SK-N-MC (cell line): ENCODE results near the gene SNX32.
A peak's percentile ranks its signal among the peaks of the same experiment; 100 is the strongest.

ENCODE experiments used
- DNase-seq: peaks from one replicate; pipeline ENCODE4 v3.0.0-alpha.2; 2011; ENCODE audit warnings: low read depth, low spot score
- H3K27ac ChIP-seq: fragments of 200-600 bp; sonication (generic); 2 replicates; pipeline ENCODE4 v1.5.1; 2016; ENCODE audit warnings: mixed run types
- H3K36me3 ChIP-seq: fragments of 200-600 bp; sonication (generic); 2 replicates; pipeline ENCODE4 v1.6.1; 2017; ENCODE audit warnings: antibody characterized with exemption, low read length, mixed read lengths; ENCODE audit not compliant: insufficient read depth
- H3K4me3 ChIP-seq: fragments of 200-600 bp; sonication (generic); 2 replicates; pipeline ENCODE4 v1.5.1; 2016
- H3K9ac ChIP-seq: fragments of 200-600 bp; sonication (generic); 2 replicates; pipeline ENCODE4 v1.8.0; 2017; ENCODE audit warnings: mixed run types, mixed read lengths; ENCODE audit not compliant: insufficient read length
- H3K9me3 ChIP-seq: fragments of 200-600 bp; sonication (generic); 2 replicates; pipeline ENCODE4 v1.6.1; 2017; ENCODE audit warnings: low read depth, mild to moderate bottlenecking, antibody characterized with exemption, low read length, moderate library complexity, mixed read lengths
- EZH2 ChIP-seq: fragments of 200-600 bp; sonication (generic); IDR thresholded peaks from one replicate; pipeline ENCODE4 v1.6.1; 2017; ENCODE audit warnings: antibody characterized with exemption
- FOXP2 ChIP-seq: optimal IDR thresholded peaks from 2 replicates; pipeline ENCODE3; 2011; ENCODE audit warnings: mild to moderate bottlenecking, moderate library complexity; ENCODE audit not compliant: insufficient read depth; ENCODE audit errors: extremely low read length, control extremely low read depth
- POLR2AphosphoS5 ChIP-seq: IDR thresholded peaks from 2 replicates; pipeline ENCODE4 v1.6.1; 2012; ENCODE audit warnings: mild to moderate bottlenecking, low read depth, low read length, borderline replicate concordance

SNX32 gene

DNA sequence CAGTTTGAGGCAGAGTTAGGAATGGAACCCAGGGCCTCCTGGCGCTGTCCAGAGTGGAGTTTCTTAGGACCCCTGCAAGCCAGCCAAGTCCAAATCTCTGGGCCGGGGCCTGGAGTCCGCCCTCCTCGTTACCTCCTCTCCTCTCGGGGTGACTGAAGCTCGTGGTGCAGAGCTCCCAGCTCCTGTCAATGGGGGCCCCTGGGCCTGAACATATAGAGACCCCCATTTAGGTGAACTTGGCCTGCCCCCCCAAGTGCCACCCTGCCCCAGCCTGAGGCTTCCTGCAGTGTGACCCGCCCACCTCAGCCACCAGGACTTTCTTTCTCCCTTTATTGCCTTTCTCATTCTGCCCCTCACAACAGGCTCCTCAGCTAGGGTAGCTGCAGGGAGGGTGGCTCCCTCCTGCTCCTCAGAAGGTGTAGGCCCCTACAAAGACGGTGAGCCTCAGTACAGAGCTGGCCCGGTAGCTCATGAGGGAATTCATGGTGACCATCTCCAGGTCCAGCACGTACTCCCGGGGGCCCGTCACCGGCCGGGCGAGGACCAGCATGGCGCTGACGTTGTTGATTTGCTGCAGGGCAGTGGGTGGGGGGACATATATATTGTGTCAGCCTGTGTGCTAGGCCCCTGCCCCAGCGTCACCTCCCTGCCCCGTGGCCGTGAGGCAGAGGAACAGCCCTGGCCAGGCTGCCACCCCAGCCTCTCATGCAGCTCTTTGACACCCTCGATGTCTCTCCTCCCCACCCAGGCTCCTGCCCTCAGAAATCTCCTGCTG lies 32.9 kb downstream of the SNX32 start:
- Histone ChIP-seq H3K9me3 (no peaks in the 10 kb centered on the region), H3K9ac (no peak overlapping the region), H3K36me3 (peaks cover 43% of the 10 kb centered on the region; the same call in 1 of the 2 replicates), H3K4me3 (no peak overlapping the region), H3K27ac (no peak overlapping the region)
- DNase-seq: no peak
- TF ChIP-seq POLR2AphosphoS5: no peak
- TF ChIP-seq EZH2: no peak
- no peak for TF ChIP-seq FOXP2

DNA sequence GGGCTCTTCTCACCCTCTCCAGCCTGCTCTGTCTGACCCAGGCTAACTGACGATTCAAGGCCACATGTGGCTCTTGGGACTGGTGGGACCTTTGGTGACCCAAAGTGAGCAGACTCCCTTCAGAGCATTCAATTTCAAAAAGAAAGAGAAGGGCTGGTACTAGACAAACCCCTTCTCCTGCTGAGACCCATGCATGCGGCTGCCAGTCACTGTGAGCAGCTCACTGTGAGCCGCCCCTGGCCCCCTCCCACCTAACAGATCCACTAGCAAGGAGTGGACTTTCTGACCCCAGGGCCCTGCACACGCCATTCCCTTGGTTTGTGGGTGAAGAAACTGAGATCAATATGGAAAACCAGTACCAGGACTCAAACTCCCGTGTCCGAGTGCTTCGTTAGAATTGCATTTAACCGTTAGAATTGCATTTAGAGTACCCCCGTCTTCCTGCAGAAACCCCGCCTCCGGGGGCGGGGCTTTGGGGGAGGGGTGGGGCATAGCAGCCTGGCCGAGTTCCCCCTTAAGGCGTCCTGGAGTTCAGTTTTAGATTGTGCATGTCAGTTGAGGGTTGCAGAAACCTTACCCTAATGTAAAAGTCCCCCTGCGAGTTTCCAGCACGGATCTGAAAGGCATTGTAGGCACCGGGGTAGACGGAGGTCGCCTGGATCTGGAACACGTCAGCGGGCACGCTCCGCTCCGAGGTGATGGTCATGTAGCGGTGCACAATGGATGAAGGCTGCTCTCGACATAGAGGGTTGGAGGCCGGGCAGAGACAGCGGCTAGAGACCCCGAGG lies 33.7 kb downstream of the SNX32 start:
- Histone ChIP-seq H3K4me3 (no peak overlapping the region; the same call in 1 of the 2 replicates), H3K27ac (peak overlapping the region; percentile 33; the same call in 1 of the 2 replicates), H3K9ac (no peak overlapping the region), H3K9me3 (no peaks in the 10 kb centered on the region), H3K36me3 (peaks cover 36% of the 10 kb centered on the region; the same call in 1 of the 2 replicates)
- TF ChIP-seq EZH2: no peak
- no peak for TF ChIP-seq POLR2AphosphoS5
- TF ChIP-seq FOXP2: no peak
- no peak for DNase-seq

DNA sequence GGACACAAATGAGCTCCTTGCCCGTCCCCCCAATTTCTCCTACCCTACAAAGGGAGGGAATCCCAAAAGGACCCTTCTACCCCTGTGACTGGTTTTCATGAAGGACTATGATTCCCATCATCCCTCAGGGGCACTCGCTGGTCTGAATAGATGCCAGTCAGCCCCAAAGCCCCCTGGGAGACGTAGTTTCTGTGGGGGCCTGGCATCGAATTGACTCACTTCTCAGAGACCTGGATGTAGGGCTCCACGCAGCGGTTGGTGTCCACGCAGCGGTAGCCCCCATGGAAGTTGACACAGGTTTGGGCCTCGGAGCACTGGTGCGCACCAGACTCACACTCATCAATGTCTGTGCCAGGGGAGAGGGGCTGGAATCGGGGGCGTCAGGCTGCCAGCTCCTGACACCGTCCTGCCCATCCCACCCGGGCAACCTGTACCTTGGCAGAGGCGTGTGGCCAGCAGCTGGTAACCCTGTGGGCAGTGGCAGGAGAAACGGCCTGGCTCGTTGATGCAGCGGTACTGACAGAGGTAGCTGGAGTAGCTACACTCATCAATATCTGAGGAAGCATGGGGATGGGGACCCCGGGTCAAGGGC lies 34.4 kb downstream of the SNX32 start:
- H3K4me3 ChIP-seq: no peak overlapping the region
- DNase-seq: no peak
- H3K9ac ChIP-seq: no peak overlapping the region
- H3K27ac ChIP-seq: no peak overlapping the region
- H3K36me3 ChIP-seq: peaks cover 29% of the 10 kb centered on the region; the same call in 1 of the 2 replicates
- no peaks in the 10 kb centered on the region for H3K9me3 ChIP-seq
- TF ChIP-seq POLR2AphosphoS5 (no peak; the same call in 1 of the 2 replicates), EZH2 (no peak), FOXP2 (no peak)

DNA sequence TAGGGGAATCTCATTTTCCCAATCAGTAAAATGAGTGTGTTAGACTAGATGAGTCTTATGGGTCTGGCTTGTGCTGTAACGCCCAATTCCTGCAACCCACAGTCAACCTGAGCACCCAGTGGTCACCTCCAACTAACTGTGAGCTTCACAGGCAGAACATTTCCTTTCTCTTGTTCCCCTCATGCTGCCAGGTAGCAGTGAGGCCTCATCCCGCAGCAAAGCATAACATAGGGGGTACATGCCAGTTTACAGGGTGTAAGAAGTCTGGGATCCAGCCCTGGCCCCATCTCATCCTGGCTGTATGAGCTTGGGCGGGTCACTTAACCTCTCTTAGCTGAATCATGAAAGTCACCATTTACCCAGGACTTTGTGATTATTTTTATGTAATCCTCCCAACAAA lies 35.1 kb downstream of the SNX32 start:
- Histone ChIP-seq H3K9me3 (no peaks in the 10 kb centered on the region), H3K36me3 (peaks cover 21% of the 10 kb centered on the region; the same call in 1 of the 2 replicates), H3K9ac (no peak overlapping the region), H3K27ac (no peak overlapping the region), H3K4me3 (no peak overlapping the region)
- DNase-seq: no peak
- TF ChIP-seq EZH2 (no peak), POLR2AphosphoS5 (peak; percentile 27; the same call in 1 of the 2 replicates), FOXP2 (no peak)

DNA sequence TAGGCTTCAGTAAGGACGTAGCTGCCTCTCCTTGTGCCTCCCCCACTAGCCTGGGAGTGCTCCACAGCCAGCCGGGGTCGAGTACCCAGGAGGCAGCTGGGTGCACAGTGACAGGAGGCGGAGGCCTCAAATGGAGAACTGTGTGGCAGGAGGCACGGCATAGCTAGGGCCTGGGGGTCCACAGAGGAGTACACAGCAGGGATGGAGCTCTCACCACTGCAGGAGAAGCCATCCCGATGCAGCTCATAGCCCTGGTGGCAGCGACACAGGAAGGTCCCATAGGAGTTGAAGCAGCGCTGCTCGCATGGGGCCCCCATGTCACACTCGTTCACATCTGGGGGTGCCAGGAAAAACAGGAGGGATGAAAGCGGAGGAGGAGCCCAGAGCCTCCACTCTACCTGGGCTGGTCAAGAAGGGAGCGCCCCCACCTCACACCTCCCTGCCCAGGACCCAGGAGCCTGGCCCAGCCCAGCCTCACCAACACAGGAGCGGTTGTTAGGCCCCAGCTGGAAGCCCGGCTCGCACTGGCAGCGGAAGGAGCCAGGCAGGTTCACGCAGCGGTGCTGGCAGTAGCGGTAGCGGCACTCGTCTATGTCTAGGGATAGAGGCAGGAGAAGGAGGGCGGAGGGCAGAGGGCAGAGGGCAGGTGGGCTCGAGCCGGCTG lies 36.0 kb downstream of the SNX32 start:
- no peak overlapping the region for H3K27ac ChIP-seq
- H3K9me3 ChIP-seq: no peaks in the 10 kb centered on the region
- no peak for DNase-seq
- no peak for TF ChIP-seq POLR2AphosphoS5
- no peak for TF ChIP-seq FOXP2
- TF ChIP-seq EZH2: no peak
- peaks cover 13% of the 10 kb centered on the region; the same call in 1 of the 2 replicates for H3K36me3 ChIP-seq
- no peak overlapping the region for H3K9ac ChIP-seq
- no peak overlapping the region for H3K4me3 ChIP-seq

DNA sequence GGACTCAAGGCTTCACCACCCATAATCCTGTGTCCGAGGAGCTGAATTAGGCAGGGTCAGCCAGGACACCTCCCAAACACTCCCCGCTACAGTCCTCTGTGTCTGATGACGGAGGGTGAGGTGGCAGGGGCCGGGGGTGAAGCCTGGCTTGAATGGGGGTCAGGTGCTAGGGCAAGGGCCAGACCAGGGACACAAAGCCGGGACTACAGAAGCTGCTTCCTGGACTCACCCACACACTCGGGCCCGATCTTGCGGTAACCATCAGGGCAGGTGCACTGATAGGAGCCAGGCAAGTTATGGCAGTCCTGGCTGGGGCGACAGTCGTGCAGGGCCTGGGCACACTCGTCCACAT lies 36.5 kb downstream of the SNX32 start:
- Histone ChIP-seq H3K4me3 (no peak overlapping the region), H3K9ac (no peak overlapping the region), H3K36me3 (peaks cover 7% of the 10 kb centered on the region; the same call in 1 of the 2 replicates), H3K9me3 (no peaks in the 10 kb centered on the region), H3K27ac (no peak overlapping the region)
- DNase-seq: no peak
- TF ChIP-seq EZH2 (no peak), POLR2AphosphoS5 (no peak), FOXP2 (no peak)

DNA sequence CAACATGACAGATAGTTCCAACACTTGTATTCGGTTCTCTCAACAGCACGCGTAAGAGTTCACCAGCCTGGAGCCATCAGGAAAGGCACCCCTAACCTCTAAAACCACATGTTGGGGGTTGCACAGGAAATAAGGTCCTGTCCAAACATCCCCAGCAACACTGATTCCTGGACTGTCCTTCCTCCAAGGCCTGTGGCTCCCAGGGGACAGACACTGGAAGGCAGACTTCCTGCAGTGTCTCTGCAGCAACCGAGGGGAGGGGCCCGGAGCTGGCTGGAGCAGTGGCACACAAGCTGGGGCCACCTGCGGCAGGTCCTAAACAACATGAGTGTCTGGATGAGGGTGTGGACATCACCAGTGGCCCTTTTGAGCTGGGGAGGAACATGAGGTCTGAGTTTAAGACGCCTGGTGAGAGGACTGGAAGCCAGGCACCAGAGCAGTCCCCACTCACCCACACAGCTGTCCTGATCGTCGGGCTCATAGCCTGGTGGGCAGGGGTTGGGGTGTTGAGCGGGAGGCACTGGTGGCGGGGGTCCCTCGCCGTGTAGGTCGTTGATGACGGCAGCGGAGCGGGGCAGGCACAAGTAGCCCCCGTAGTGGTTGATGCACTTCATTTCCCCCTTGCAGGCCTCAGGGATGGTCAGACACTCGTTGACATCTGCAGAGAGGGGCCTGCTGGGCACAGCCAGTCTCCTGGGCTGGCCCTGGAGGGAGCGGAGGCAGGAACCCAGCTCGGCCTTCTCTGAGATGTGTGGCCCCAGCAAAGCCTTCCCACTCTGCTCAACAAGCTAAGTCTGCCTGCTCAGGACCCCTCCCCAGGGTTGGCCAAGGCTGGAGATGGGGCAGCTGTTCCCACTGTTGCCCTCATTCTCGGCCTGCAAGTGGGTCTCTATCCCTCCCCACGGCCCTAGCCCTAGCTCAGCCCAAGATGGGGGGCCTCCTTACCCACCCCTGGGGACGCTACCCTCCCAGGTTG lies 37.2 kb downstream of the SNX32 start:
- Histone ChIP-seq H3K9me3 (no peaks in the 10 kb centered on the region), H3K4me3 (no peak overlapping the region), H3K9ac (no peak overlapping the region), H3K36me3 (peaks cover 3% of the 10 kb centered on the region; the same call in 1 of the 2 replicates), H3K27ac (no peak overlapping the region)
- TF ChIP-seq POLR2AphosphoS5 (no peak), FOXP2 (no peak), EZH2 (no peak)
- DNase-seq: no peak
